Measurements from ENCODE around the gene TMEM8B. TPM values are rescaled to one million over a fixed set of nuclear protein-coding genes. Genes with fewer than 3 reads are reported as not detected.
A peak's percentile ranks its signal among the peaks of the same experiment; 100 is the strongest.

Gene TMEM8B
- total RNA-seq, 1 donor from 2014 or later, result 44.4 TPM

GRCh38 chr9:35842795-35843194, 13.8 kb downstream of the TMEM8B start:
- no peak overlapping the region for H3K4me3 Mint-ChIP-seq
- peaks cover 21% of the 10 kb centered on the region for H3K4me1 Mint-ChIP-seq
- DNase-seq (ENCODE audit: low spot score in 2 of 2, unreplicated experiment in 2 of 2), result no peak
- H3K36me3 Mint-ChIP-seq, result peaks cover 14% of the 10 kb centered on the region
- TF ChIP-seq CTCF (IDR thresholded peaks at IDR 0.05; ENCODE audit: unreplicated experiment), result no peak
- H3K27ac Mint-ChIP-seq, result no peak overlapping the region
- H3K9me3 Mint-ChIP-seq, result no peaks in the 10 kb centered on the region
- H3K27me3 Mint-ChIP-seq (ENCODE audit: low read depth), result no peaks in the 10 kb centered on the region

GRCh38 chr9:35844628-35845270, 15.7 kb downstream of the TMEM8B start:
- TF ChIP-seq CTCF (IDR thresholded peaks at IDR 0.05; ENCODE audit: unreplicated experiment), result no peak
- peaks cover 25% of the 10 kb centered on the region for H3K36me3 Mint-ChIP-seq
- no peaks in the 10 kb centered on the region for H3K27me3 Mint-ChIP-seq (ENCODE audit: low read depth)
- H3K4me1 Mint-ChIP-seq, result peaks cover 21% of the 10 kb centered on the region
- no peak overlapping the region for H3K4me3 Mint-ChIP-seq
- DNase-seq (ENCODE audit: low spot score in 2 of 2, unreplicated experiment in 2 of 2), result no peak
- H3K27ac Mint-ChIP-seq, result peak overlapping the region; percentile 57
- no peaks in the 10 kb centered on the region for H3K9me3 Mint-ChIP-seq

GRCh38 chr9:35845824-35846771, 17.1 kb downstream of the TMEM8B start:
- peaks cover 21% of the 10 kb centered on the region for H3K4me1 Mint-ChIP-seq
- H3K27ac Mint-ChIP-seq, result peak overlapping the region; percentile 31
- H3K4me3 Mint-ChIP-seq, result peak overlapping the region; percentile 43
- no peak for DNase-seq (ENCODE audit: low spot score in 2 of 2, unreplicated experiment in 2 of 2)
- no peaks in the 10 kb centered on the region for H3K27me3 Mint-ChIP-seq (ENCODE audit: low read depth)
- no peaks in the 10 kb centered on the region for H3K9me3 Mint-ChIP-seq
- peaks cover 29% of the 10 kb centered on the region for H3K36me3 Mint-ChIP-seq
- TF ChIP-seq CTCF (IDR thresholded peaks at IDR 0.05; ENCODE audit: unreplicated experiment), result no peak

- Mint-ChIP-seq H3K27me3 (ENCODE audit: low read depth) (no peaks in the 10 kb centered on the region), H3K4me3 (no peak overlapping the region), H3K4me1 (peaks cover 21% of the 10 kb centered on the region), H3K27ac (no peak overlapping the region), H3K36me3 (peaks cover 31% of the 10 kb centered on the region), H3K9me3 (no peaks in the 10 kb centered on the region)
- no peak for TF ChIP-seq CTCF (IDR thresholded peaks at IDR 0.05; ENCODE audit: unreplicated experiment)
- no peak for DNase-seq (ENCODE audit: low spot score in 2 of 2, unreplicated experiment in 2 of 2)
Measured at GRCh38 chr9:35847792-35848572, 19.0 kb downstream of the TMEM8B start.

GRCh38 chr9:35852267-35852815, 23.3 kb downstream of the TMEM8B start:
- Mint-ChIP-seq H3K4me3 (no peak overlapping the region), H3K9me3 (no peaks in the 10 kb centered on the region), H3K27me3 (ENCODE audit: low read depth) (no peaks in the 10 kb centered on the region), H3K36me3 (peaks cover 24% of the 10 kb centered on the region), H3K4me1 (no peaks in the 10 kb centered on the region), H3K27ac (no peak overlapping the region)
- TF ChIP-seq CTCF (IDR thresholded peaks at IDR 0.05; ENCODE audit: unreplicated experiment), result no peak
- peak in 1 of 2 experiments; percentile 3 for DNase-seq (ENCODE audit: low spot score in 2 of 2, unreplicated experiment in 2 of 2)
